Right lobe of liver (tissue), 6 donors: ENCODE results near the gene TUB. TPM values are rescaled to one million over a fixed set of nuclear protein-coding genes. Genes with fewer than 3 reads are reported as not detected.

Experiments used
- ATAC-seq, 4 donors: fragments of 200-7000 bp; cut with Tn5 transposase; one replicate each; pipeline ENCODE4 v1.9.1; 2020; ENCODE audit warnings: mild to moderate bottlenecking in 4 of 4, moderate library complexity in 4 of 4
- DNase-seq, 3 donors: peaks; one replicate each; pipeline ENCODE4 v3.0.0-alpha.2; 2020
- H3K27ac ChIP-seq, 3 donors: fragments of 200-600 bp; one replicate each; pipeline ENCODE4 v1.8.0; 2022
- H3K27me3 ChIP-seq, 2 donors: fragments of 200-600 bp; one replicate each; pipeline ENCODE4 v1.8.0; 2022
- H3K36me3 ChIP-seq, 4 donors: fragments of 200-600 bp; sonication (generic) in 1 of 4; one replicate each; pipeline versions ENCODE4 v1.5.1 to v1.8.0; 2017 to 2022; ENCODE audit warnings: control low read depth in 1 of 4
- H3K4me1 ChIP-seq, 4 donors: fragments of 200-600 bp; sonication (generic) in 1 of 4; one replicate each; pipeline versions ENCODE4 v1.5.1 to v1.8.0; 2017 to 2022; ENCODE audit warnings: control low read depth in 1 of 4
- H3K4me3 ChIP-seq, 3 donors: fragments of 200-600 bp; one replicate each; pipeline ENCODE4 v1.8.0; 2022
- H3K9me3 ChIP-seq, 4 donors: fragments of 200-600 bp; sonication (generic) in 1 of 4; one replicate each; pipeline versions ENCODE4 v1.5.1 to v1.8.0; 2017 to 2022; ENCODE audit warnings: control low read depth in 1 of 4
- POLR2A ChIP-seq: fragments of 450-650 bp; IDR thresholded peaks from one replicate; pipeline ENCODE4 v1.6.1; 2017; ENCODE audit warnings: antibody characterized with exemption, mild to moderate bottlenecking
- WGBS: methylation state at CpG from one replicate; pipeline ENCODE4 v1.1.6; 2018; ENCODE audit warnings: low coverage, low lambda C conversion rate; ENCODE audit not compliant: insufficient coverage; ENCODE audit errors: missing lambda C conversion rate; 5-methylcytosine and 5-hydroxymethylcytosine counted together
- intact Hi-C, 2 donors: fragments of 100-400 bp; cut with DNase I; formaldehyde crosslinking; loops; one replicate each; pipeline versions ENCODE4 v1.11.2 to v1.14.1; 2022
- total RNA-seq, 6 experiments: library from RNA; depleted of rRNA in 2 of 6; stranded (reverse); fragments of >200 nt in 2 of 6; fragmentation: NEBNext Ultra II Directional in 3 of 6; extraction: Animal tissue kit (Norgen Biotek cat#: 25700) in 3 of 6; gene quantifications; one replicate each; pipeline versions ENCODE4 v1.1.0 to v1.2.4, GENCODE V29; 2016 to 2023
- TF ChIP-seq, protein P1 (sequence below), 4 donors: fragments of 200-600 bp in 3 of 4; fragments of 450-650 bp in 1 of 4; IDR thresholded peaks; one replicate each; pipeline versions ENCODE4 v1.5.1 to v1.8.0; 2016 to 2022; ENCODE audit warnings: antibody characterized with exemption in 4 of 4, mild to moderate bottlenecking in 2 of 4
- donor health status: DM: no; HTN: yes; CAD: no.
- donor health status: DM: no; HTN: no; CAD: no.
- donor health status: DM: no; HTN: no; CAD: no.
- donor health status: DM: no; HTN: yes; CAD: no.
- donor health status: DM: no; HTN: yes; CAD: no.

Gene TUB
- total RNA-seq, 6 experiments from 2014 or later, result 0.42 to 3.1 (median 0.89) TPM

DNA sequence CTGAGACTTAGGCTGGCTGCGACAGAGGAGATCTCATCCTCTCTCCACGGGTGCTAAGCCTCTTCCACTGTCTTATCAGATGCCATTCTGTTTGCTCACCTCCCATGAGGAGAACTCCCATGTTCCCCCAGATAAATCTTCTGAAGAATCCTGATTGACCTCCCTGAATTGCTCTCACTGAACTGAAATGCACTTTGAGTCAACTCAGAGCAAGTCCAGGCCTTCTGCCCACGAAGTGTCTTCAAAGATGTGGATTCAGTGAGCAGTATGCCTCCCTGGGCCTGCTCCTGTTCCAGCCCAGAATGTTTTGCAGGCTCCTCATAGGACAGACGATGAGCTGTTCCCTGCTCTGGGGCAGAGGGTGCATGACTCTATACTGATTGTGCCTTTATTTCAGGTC, 17.4 kb downstream of the TUB start:
- H3K4me3 ChIP-seq, result no peak overlapping the region
- ATAC-seq (no peak), DNase-seq (peak in 1 of 3 donors; percentile 12)
- TF ChIP-seq, protein P1, sequence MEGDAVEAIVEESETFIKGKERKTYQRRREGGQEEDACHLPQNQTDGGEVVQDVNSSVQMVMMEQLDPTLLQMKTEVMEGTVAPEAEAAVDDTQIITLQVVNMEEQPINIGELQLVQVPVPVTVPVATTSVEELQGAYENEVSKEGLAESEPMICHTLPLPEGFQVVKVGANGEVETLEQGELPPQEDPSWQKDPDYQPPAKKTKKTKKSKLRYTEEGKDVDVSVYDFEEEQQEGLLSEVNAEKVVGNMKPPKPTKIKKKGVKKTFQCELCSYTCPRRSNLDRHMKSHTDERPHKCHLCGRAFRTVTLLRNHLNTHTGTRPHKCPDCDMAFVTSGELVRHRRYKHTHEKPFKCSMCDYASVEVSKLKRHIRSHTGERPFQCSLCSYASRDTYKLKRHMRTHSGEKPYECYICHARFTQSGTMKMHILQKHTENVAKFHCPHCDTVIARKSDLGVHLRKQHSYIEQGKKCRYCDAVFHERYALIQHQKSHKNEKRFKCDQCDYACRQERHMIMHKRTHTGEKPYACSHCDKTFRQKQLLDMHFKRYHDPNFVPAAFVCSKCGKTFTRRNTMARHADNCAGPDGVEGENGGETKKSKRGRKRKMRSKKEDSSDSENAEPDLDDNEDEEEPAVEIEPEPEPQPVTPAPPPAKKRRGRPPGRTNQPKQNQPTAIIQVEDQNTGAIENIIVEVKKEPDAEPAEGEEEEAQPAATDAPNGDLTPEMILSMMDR (IDR thresholded peaks at IDR 0.05), result no peak
- TF ChIP-seq POLR2A, result no peak
- no peaks in the 10 kb centered on the region for H3K9me3 ChIP-seq
- no peaks in the 10 kb centered on the region for H3K4me1 ChIP-seq
- no peak overlapping the region for H3K27ac ChIP-seq
- WGBS, result 46% methylated on average over 2 of the region's 4 CpGs
- intact Hi-C loops, result loop anchor here (5.0 kb wide), 2 partner anchors 66 to 91 kb away; no protein-coding TSS in a partner anchor
- H3K27me3 ChIP-seq, result no peaks in the 10 kb centered on the region
- no peaks in the 10 kb centered on the region for H3K36me3 ChIP-seq

DNA sequence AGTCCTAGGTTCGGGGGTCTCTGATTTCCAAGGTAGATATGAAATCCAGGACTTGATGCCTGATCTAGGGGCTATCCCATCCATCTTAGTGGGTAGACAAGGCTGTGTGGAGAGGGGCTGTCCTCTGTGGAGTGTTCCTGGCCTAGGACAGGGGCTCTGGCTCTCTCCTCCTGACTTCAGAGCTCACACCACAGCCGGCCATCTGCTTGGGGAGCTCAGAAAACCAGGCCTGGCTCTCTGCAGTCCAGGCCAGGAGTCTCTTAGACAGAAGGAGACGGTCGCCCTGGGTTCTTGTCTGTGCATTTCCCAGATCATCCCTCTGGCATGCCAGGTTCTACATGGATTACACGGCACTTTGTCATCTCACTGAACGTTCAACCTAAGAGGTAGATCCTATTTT, 17.9 kb downstream of the TUB start:
- Histone ChIP-seq H3K36me3 (no peaks in the 10 kb centered on the region), H3K27ac (no peak overlapping the region), H3K4me1 (no peaks in the 10 kb centered on the region), H3K9me3 (no peaks in the 10 kb centered on the region), H3K4me3 (no peak overlapping the region), H3K27me3 (no peaks in the 10 kb centered on the region)
- no peak for ATAC-seq
- TF ChIP-seq, protein P1 (IDR thresholded peaks at IDR 0.05), result no peak
- no peak for TF ChIP-seq POLR2A
- intact Hi-C loops, result loop anchor here (5.0 kb wide), 2 partner anchors 67 to 92 kb away; no protein-coding TSS in a partner anchor
- WGBS, result 60% methylated on average over 2 of the region's 6 CpGs
- DNase-seq, result peak in 1 of 3 donors; percentile 22

DNA sequence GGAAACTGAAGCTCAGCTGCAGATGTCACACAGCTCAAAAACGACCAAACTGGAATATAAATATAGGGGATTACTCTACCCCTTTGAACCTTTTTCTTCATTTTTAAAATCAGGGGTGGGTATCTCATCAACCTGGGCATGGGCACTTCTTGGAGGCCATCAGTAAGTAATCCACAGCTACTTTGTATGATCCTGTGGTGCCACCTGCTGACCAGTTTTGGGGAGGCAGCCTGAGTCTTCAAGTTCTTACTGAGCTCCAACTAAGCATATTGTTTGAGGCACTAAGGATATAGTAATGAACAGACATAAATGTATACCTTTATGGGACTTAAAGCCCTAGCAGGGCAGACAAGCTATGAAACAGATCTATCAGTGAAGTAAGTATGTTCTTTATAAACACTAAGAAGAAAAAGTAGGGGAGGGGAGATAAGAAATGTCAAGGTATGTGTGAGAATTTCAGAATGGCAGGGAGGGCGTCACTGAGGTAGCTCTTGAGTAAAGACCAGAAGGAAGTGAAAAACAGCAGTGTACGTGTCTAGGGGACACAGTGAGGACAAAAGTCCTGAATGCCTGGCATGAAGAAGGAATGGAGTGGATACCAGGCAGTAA, 18.4 kb downstream of the TUB start:
- no peaks in the 10 kb centered on the region for H3K9me3 ChIP-seq
- DNase-seq, result peak in 2 of 3 donors; percentile 66 to 77
- no peak overlapping the region for H3K27ac ChIP-seq
- no peaks in the 10 kb centered on the region for H3K27me3 ChIP-seq
- H3K36me3 ChIP-seq, result no peaks in the 10 kb centered on the region
- intact Hi-C loops, result loop anchor here (5.0 kb wide), 2 partner anchors 67 to 92 kb away; no protein-coding TSS in a partner anchor
- H3K4me3 ChIP-seq, result no peak overlapping the region
- WGBS, result 39% methylated on average over 3 of the region's 3 CpGs
- peak; percentile 80 to 94 (median 86) for ATAC-seq
- no peaks in the 10 kb centered on the region for H3K4me1 ChIP-seq
- TF ChIP-seq, protein P1 (IDR thresholded peaks at IDR 0.05), result peak; percentile 85 to 94 (median 85)
- TF ChIP-seq POLR2A, result no peak

DNA sequence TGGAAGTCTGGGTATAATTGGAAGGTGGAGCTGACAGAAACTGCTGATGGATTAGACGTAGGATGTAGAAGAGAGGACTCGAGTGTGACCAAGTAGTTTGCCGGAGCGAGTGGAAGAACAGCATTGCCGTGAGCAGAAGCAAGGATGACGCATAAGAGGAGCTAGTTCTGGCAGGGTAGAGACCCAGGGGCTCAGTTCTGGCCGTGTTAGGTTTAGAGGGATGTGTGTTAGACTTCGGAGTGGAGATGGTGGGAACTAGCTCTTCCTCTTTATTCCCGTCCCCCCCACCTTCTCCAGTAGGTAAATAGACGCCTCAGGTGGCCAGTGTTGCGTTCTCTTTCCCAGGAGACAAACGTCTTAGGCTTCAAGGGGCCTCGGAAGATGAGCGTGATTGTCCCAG, 19.1 kb downstream of the TUB start:
- Histone ChIP-seq H3K4me1 (no peaks in the 10 kb centered on the region), H3K9me3 (no peaks in the 10 kb centered on the region), H3K27me3 (no peaks in the 10 kb centered on the region), H3K27ac (no peak overlapping the region), H3K36me3 (no peaks in the 10 kb centered on the region), H3K4me3 (no peak overlapping the region)
- 87% methylated on average over 12 of the region's 14 CpGs for WGBS
- DNase-seq (peak in 1 of 3 donors; percentile 23), ATAC-seq (no peak)
- no peak for TF ChIP-seq POLR2A
- TF ChIP-seq, protein P1 (IDR thresholded peaks at IDR 0.05), result no peak
- intact Hi-C loops, result no loop called here
